HG03095 (cell line): ENCODE measurements around the gene ACSL6.
"Not testable (repeated sequence)": the region's sequence is repeated elsewhere in the genome, so short reads cannot be mapped to it uniquely, and the experiment has no call there.

Experiments
- ATAC-seq: cut with Tn5 transposase; IDR thresholded peaks from one replicate; pipeline ENCODE4 v1.9.1; 2021; ENCODE audit warnings: moderate library complexity; ENCODE audit not compliant: unreplicated experiment

ACSL6 gene

DNA sequence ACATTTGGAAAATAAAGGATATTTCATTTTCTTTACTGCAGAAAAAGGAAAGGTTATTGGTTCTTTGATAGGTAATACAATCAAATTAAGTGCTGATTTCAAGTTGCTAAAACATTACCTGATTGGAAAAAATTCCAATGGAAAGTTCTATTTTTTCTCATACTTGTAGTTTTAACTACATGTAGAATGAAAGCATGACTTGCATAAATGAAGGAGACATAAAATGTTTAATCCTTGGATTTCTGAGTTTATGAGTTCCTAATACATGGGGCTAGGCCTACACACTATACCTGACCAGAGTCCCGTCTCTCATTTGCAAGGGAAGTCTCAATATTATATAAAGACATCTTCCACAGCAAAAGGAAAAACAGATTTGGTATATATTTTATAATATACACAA is 60.8 kb downstream of the ACSL6 start:
- ATAC-seq, result no peak

- no peak for ATAC-seq
Observed at GRCh38 chr5:131947445-131947844, 64.0 kb downstream of the ACSL6 start.

DNA sequence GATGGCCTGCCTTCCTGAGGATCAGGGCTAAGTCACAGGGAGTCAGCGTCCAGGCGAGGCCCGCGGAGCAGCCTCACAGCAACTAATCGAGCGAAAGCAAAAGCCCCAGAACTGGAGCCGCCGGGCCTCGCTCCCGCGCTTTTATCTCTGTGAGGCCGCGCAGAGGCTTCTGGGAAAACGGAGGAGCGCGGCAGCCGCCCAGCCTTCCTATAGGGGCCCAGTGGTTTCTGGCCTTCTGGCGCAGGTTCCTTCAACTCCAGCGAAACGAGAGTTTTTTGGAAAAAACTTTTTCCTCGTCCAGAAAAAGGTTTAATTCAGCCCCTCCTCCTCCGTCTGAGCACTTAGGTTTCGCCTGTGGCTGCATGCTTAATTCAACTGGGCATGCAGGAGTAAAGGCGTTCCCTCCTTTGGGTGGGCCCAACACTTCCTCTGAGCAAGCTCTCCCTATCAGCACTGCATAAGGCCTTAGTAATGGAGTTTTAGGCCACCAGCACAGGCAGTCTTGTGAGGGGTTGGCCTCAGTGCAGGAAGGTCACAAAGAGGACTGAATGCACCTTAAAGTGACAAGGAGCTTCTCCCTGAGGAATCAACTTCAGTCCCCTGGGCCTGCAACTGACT is 65.8 kb downstream of the ACSL6 start, which contains the start of gene MEIKIN:
TSS of gene MEIKIN (minus strand) at position 113 of the 618 bp plus-strand sequence. CDS start 158 bp downstream, outside the sequence.
- ATAC-seq, result no peak

DNA sequence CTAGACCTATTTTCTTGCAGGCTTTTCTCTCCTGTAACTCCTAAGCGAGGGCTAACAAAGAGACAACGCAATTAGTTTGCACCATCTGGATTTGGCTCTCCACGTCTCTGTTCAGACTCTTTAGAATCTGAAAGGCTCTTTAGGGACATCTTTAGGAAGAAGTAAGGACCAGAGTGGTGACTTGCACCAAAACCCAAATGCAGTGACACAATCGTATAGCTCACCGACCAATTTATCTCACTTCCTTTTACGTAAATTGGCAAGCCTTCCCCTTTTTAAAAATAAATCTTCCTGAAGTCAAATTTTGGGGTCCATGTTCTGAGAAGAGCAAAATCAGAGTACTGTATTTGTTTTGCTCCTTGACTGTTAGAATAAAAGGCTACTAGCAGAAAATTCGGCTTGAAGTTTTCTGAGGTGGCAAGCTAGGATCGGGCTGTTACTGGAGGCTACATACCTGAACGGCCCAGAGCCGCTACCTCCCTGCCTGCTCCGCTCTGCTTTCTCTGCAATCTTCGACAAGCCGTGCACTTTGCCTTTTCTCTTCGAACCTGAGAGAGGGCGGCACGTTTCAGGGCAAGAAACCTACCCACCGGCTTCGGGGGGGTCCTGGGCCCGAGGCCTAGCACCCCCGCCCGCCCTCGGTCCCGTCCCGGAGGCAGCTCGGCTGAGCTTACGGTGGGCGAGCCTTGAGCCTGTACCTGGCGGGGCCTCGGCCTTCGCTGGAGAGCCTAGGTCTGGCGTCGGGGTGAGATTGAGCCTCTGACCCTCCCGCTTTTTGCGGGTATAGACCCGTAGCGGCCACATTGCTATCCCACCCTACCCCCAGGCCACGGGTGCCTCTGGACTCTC is 66.5 kb downstream of the ACSL6 start:
- no peak for ATAC-seq

GRCh38 chr5:131943916-131944315 is 67.5 kb downstream of the ACSL6 start:
- no peak for ATAC-seq

GRCh38 chr5:131942016-131942415 is 69.4 kb downstream of the ACSL6 start:
- ATAC-seq, result no peak

DNA sequence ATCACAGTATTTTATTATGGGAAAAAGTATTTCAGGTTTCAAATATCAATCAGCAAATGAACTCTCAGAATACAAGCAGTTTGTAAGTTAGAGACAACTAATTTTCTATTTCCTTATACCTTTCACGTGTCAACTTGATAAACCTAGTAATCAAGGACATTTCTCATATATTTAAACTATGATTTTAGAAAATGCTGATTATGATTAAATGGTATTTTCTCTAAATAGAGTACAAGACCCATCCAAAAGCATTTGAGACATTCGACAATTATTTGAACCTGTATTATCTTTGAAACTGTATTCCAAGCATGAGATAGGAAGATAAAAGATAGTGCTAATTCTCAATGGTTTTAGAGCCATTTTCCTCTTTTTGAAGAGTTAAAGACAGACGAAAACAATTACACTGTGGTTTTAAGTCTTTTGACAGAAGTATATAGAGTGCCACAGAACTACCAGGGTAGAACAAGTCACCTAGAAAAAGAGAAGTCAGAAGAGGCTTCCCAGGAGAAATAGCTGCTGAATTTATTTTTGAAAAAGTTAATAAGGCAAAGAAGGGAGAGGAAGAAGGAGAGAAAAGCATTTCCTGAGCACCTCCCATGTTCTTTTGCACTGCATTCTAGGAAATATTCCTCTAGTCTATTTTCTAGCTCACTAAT is 71.6 kb downstream of the ACSL6 start:
- ATAC-seq, result no peak

GRCh38 chr5:131932235-131932634 is 79.2 kb downstream of the ACSL6 start:
- no peak for ATAC-seq

GRCh38 chr5:131928957-131929356 is 82.5 kb downstream of the ACSL6 start:
- ATAC-seq, result no peak

GRCh38 chr5:131926168-131926567 is 85.3 kb downstream of the ACSL6 start:
- ATAC-seq, result no peak

- ATAC-seq, result no peak
Observed at GRCh38 chr5:131916481-131916880, 95.0 kb downstream of the ACSL6 start.

DNA sequence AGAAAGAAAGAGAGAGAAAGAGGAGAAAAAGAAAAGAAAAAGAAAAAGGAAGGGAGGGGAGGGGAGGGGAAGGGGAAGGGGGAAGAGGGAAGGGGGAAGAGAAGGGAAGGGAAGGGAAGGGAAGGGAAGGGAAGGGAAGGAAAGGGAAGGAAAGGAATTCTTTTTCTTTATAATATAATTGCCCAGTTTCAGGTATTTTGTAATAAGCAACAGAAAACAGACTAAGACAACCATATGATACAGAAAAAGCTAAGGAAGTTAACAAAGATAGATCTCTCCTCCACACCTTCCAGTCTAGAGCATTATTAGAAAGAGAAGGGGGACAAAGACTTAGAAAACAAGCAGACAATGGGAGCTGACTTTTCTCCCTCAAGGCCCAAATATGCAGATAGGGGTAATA is 97.0 kb downstream of the ACSL6 start:
- no peak for ATAC-seq

DNA sequence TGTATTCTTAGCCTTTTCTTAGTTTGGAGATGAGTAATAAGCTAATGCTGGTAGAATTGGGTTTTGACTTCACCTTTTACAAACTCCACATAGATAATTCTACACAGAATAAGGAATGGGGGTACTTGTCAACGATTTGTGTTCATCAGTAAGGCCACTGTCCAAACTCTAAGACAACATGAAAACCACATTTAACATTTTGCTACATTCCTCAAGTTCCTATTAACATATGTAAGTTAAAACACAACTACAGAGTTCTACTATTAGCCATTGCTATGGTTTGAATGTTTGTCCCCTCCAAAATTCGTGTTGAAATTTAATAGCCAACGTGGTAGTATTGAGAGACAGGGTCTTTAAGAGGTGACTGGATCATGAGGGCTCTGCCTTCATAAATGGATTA is 97.9 kb downstream of the ACSL6 start:
- no peak for ATAC-seq

DNA sequence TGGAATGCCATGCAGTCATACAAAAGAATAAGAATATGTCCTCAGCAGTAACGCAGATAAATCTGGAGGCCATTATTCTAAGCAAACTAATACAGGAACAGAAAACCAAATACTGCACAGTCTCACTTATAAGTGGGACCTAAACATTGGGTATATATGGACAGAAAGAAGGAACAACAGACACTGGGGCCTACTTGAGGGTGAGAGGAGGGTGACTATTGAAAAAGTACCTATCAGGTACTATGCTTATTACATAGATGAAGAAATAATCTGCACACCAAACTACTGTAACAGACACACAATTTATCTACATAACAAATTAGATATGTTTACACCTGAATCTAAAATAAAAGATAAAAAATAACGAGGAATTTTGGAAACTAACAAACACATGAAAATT is 104.8 kb downstream of the ACSL6 start:
- ATAC-seq, result no peak

DNA sequence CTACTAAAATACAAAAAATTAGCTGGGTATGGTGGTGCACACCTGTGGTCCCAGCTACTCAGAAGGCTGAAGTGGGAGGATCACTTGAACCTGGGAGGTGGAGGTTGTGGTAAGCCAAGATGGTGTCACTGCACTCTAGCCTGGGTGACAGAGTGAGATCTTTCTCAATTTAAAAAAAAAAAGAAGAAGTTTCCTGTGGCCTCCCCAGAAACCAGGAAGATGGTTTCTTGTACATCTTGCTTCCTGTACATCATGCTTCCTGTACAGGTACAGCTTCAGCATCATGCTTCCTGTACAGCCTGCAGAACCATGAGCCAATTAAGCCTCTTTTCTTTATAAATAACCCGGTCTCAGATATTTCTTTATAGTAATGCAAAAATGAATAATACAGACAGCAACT is 109.2 kb downstream of the ACSL6 start:
- not testable (repeated sequence) for ATAC-seq
